ENCODE data around the gene SH2D1B.

DNA sequence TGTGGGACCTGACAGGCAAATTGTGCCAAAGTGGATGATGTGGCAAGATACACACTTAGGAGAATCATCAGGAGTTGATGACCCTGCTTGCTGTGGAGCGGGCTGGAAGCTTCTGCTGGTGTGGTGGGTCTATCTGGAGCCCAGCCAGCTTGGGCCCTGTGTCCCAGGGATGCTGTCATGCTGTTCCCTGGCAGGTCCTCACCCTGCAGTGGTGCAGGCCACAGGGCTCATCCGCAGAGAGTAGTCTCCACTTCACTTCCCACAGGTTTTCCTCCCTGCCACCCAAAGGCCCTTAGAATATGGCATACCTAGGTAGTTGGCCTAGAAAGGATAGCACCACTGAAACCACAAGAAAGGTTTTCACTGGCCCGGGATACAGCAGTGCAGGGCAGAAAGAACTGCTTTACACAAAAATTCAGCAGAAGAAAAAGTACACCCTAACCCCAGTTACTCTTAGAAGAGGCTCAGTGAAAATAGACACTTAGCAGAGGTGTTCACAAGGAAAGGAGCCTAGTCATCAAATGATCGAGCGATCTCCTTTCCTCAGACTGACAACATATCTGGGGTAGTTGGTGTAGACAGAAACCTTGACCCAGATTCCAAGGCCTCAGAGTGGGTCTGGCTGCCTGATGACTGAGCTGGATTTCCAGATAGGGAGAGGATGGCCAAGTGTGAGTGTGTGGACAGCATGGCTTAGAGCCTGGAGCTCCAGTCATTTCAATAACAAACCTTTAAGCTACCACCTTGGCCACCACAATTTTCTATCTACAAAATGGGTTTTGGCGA is 31.7 kb downstream of the SH2D1B start:
- TF ChIP-seq, protein P1, sequence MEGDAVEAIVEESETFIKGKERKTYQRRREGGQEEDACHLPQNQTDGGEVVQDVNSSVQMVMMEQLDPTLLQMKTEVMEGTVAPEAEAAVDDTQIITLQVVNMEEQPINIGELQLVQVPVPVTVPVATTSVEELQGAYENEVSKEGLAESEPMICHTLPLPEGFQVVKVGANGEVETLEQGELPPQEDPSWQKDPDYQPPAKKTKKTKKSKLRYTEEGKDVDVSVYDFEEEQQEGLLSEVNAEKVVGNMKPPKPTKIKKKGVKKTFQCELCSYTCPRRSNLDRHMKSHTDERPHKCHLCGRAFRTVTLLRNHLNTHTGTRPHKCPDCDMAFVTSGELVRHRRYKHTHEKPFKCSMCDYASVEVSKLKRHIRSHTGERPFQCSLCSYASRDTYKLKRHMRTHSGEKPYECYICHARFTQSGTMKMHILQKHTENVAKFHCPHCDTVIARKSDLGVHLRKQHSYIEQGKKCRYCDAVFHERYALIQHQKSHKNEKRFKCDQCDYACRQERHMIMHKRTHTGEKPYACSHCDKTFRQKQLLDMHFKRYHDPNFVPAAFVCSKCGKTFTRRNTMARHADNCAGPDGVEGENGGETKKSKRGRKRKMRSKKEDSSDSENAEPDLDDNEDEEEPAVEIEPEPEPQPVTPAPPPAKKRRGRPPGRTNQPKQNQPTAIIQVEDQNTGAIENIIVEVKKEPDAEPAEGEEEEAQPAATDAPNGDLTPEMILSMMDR (IDR thresholded peaks at IDR 0.05), result no peak
- TF ChIP-seq POLR2A (IDR thresholded peaks at IDR 0.05), result no peak

Data from Peyer's patch (tissue), 4 donors.